ENCODE results near the gene COL24A1.

DNA sequence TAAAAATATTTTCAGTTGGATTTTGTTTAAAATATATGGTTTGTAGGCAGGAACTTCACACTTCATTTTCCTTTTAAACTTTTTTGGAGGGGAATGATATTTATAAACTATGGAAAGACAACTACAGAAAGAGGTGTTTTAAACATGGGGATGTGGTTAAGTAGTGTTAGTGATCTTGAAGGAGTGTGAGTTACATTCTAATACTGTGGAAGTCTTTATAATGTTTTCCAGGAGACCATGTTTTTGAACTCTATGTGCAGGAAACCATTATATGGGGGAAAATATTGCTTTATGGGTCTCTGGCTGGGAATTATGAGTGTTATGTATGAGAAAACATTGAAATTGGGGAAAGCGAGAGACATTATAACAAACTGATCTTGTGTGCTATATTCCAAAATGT lies 35.8 kb upstream of the COL24A1 start:
- no peak for TF ChIP-seq EP300 (IDR thresholded peaks at IDR 0.05)
- TF ChIP-seq POLR2A (IDR thresholded peaks at IDR 0.05): no peak
- TF ChIP-seq CTCF (IDR thresholded peaks at IDR 0.05): no peak
- no peak for TF ChIP-seq POLR2AphosphoS5 (IDR thresholded peaks at IDR 0.05)
